DND-41 (cell line): ENCODE measurements around the gene KRT5.

ENCODE experiments used
- ATAC-seq: fragments of 200-7000 bp; cut with Tn5 transposase; 3 replicates; pipeline ENCODE4 v1.9.1; 2021; ENCODE audit warnings: low read depth; ENCODE audit not compliant: insufficient read depth
- DNase-seq: peaks from one replicate; pipeline ENCODE4 v3.0.0-alpha.2; 2020
- H2AFZ ChIP-seq: 2 replicates; pipeline ENCODE4 v1.6.0; 2012; ENCODE audit warnings: low read depth, low read length
- H3K27ac ChIP-seq: 2 replicates; pipeline ENCODE4 v1.5.1; 2012; ENCODE audit warnings: low read length, inconsistent platforms
- H3K27me3 ChIP-seq: fragments of 200-600 bp; sonication (generic); 2 replicates; pipeline ENCODE4 v1.6.0; 2012; ENCODE audit warnings: low read length, mild to moderate bottlenecking, inconsistent platforms; ENCODE audit not compliant: insufficient read depth, poor library complexity
- H3K36me3 ChIP-seq: 2 replicates; pipeline ENCODE4 v1.5.1; 2012; ENCODE audit warnings: low read length, inconsistent platforms; ENCODE audit not compliant: insufficient read depth
- H3K4me1 ChIP-seq: 2 replicates; pipeline ENCODE4 v1.5.1; 2012; ENCODE audit warnings: mild to moderate bottlenecking, low read length; ENCODE audit not compliant: insufficient read depth
- H3K4me2 ChIP-seq: 2 replicates; pipeline ENCODE4 v1.6.0; 2012; ENCODE audit warnings: mild to moderate bottlenecking, moderate library complexity, low read length, inconsistent platforms; ENCODE audit not compliant: insufficient read depth
- H3K4me3 ChIP-seq, 2 experiments: fragments of 200-600 bp in 1 of 2; shearing (Covaris generic) in 1 of 2; 2 replicates each; pipeline ENCODE4 v1.5.1; 2012 to 2016; ENCODE audit warnings: inconsistent platforms in 2 of 2, low read length in 2 of 2, mild to moderate bottlenecking in 2 of 2, low read depth in 1 of 2, moderate library complexity in 1 of 2
- H3K79me2 ChIP-seq: 2 replicates; pipeline ENCODE4 v1.6.0; 2012; ENCODE audit warnings: low read length, inconsistent platforms; ENCODE audit not compliant: insufficient read depth
- H3K9ac ChIP-seq: 2 replicates; pipeline ENCODE4 v1.6.0; 2012; ENCODE audit warnings: low read depth, mild to moderate bottlenecking, inconsistent platforms, low read length, moderate library complexity
- H3K9me3 ChIP-seq: 2 replicates; pipeline ENCODE4 v1.5.1; 2012; ENCODE audit warnings: low read length, moderate library complexity, mild to moderate bottlenecking, inconsistent platforms; ENCODE audit not compliant: insufficient read depth, severe bottlenecking
- H4K20me1 ChIP-seq: 2 replicates; pipeline ENCODE4 v1.6.0; 2012; ENCODE audit warnings: low read length; ENCODE audit not compliant: insufficient read depth
- EZH2 ChIP-seq: IDR thresholded peaks from 3 replicates; pipeline ENCODE4 v1.6.1; 2012; ENCODE audit warnings: borderline replicate concordance, low read depth, mild to moderate bottlenecking, moderate library complexity, low read length, inconsistent platforms; ENCODE audit not compliant: severe bottlenecking
- TF ChIP-seq, protein P1 (sequence below): IDR thresholded peaks from 2 replicates; pipeline ENCODE4 v1.5.1; 2012; ENCODE audit warnings: borderline replicate concordance, low read length, moderate library complexity, mild to moderate bottlenecking; ENCODE audit not compliant: poor library complexity, severe bottlenecking; ENCODE audit errors: extremely low read depth

The KRT5 gene

DNA sequence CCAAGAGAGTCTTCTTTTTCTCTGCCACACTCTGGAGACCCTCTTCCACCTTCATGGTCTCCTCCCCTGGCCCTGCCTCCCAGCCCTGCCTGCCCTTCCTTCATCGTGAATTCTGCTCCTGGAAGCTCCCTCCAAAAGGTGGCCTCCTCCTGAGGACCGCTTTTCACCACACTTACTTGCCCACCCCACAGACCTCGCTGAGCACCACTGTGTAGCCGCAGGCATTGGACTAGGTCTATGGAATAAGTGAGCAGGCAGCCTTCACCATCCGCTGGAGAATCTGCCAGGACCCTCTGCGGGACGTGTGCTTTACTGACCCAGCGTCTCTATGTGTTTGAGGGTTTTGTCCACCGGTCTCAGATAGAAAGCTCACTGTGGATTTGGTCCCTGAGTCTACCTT lies 9.7 kb upstream of the KRT5 start:
- H3K4me2 ChIP-seq = no peak overlapping the region
- DNase-seq (no peak), ATAC-seq (no peak)
- H3K79me2 ChIP-seq = no peaks in the 10 kb centered on the region
- no peak for TF ChIP-seq EZH2
- TF ChIP-seq, protein P1, sequence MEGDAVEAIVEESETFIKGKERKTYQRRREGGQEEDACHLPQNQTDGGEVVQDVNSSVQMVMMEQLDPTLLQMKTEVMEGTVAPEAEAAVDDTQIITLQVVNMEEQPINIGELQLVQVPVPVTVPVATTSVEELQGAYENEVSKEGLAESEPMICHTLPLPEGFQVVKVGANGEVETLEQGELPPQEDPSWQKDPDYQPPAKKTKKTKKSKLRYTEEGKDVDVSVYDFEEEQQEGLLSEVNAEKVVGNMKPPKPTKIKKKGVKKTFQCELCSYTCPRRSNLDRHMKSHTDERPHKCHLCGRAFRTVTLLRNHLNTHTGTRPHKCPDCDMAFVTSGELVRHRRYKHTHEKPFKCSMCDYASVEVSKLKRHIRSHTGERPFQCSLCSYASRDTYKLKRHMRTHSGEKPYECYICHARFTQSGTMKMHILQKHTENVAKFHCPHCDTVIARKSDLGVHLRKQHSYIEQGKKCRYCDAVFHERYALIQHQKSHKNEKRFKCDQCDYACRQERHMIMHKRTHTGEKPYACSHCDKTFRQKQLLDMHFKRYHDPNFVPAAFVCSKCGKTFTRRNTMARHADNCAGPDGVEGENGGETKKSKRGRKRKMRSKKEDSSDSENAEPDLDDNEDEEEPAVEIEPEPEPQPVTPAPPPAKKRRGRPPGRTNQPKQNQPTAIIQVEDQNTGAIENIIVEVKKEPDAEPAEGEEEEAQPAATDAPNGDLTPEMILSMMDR = no peak
- H4K20me1 ChIP-seq = no peaks in the 10 kb centered on the region; the same call in 1 of the 2 replicates
- H3K4me3 ChIP-seq = no peak overlapping the region
- no peaks in the 10 kb centered on the region for H3K4me1 ChIP-seq
- H3K36me3 ChIP-seq = no peaks in the 10 kb centered on the region
- no peak overlapping the region for H3K27ac ChIP-seq
- no peak overlapping the region for H3K9ac ChIP-seq
- no peak overlapping the region for H2AFZ ChIP-seq
- H3K27me3 ChIP-seq = peaks cover 3% of the 10 kb centered on the region
- no peaks in the 10 kb centered on the region for H3K9me3 ChIP-seq

DNA sequence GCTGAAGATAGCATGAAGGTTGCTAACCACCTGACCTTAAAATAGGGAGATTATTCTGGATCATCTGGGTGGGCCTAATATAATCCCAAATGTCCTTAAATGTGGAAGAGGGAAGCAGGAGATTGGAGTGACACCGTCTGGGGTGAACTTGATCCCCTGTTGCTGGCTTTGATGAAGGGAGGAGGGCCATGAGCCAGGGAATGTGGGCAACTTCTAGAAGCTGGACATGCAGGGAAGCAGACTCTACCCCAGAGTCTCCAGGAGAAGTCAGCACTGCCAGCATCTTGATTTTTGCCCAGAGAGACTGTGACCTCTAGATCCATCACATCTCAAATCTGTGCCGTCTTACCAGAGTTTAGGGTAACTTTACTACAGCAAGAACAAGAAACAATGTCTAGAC lies 9.2 kb upstream of the KRT5 start:
- no peaks in the 10 kb centered on the region for H3K4me1 ChIP-seq
- H3K9ac ChIP-seq = no peak overlapping the region
- no peak overlapping the region for H3K4me3 ChIP-seq
- H3K36me3 ChIP-seq = no peaks in the 10 kb centered on the region
- H3K27me3 ChIP-seq = peaks cover 3% of the 10 kb centered on the region
- no peaks in the 10 kb centered on the region for H3K79me2 ChIP-seq
- H2AFZ ChIP-seq = no peak overlapping the region
- TF ChIP-seq, protein P1 = no peak
- no peak for TF ChIP-seq EZH2
- no peaks in the 10 kb centered on the region; the same call in 1 of the 2 replicates for H4K20me1 ChIP-seq
- ATAC-seq (no peak), DNase-seq (no peak)
- H3K4me2 ChIP-seq = no peak overlapping the region
- no peaks in the 10 kb centered on the region for H3K9me3 ChIP-seq
- no peak overlapping the region for H3K27ac ChIP-seq

DNA sequence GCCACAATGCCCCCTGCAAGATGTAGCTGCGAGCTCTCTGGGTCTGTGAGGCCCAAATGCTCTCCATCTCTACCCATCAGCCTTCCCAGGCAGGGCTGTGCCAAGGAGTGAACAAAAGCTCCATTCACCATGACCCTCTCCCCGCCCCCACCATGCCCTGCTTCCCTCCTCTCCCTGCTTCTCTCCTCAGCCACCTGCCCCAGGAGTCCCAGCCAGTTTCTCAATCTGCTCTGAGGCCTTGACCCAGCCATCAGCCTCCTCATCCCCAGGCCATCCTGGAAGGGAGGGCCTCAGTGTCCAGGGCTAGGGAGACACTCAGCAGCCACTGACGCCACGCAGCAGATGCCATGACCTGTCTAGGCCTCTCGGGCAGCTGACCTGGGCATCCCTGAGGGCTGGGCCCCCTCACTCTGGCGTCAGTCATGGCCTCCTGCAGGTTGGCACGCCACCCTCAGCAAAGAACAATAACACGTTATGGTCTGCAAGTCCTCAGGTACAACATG lies 8.5 kb upstream of the KRT5 start:
- H3K27ac ChIP-seq = no peak overlapping the region
- no peak overlapping the region for H3K4me3 ChIP-seq
- ATAC-seq = no peak
- H3K36me3 ChIP-seq = no peaks in the 10 kb centered on the region
- no peak overlapping the region for H3K9ac ChIP-seq
- H3K9me3 ChIP-seq = no peaks in the 10 kb centered on the region
- no peak overlapping the region for H2AFZ ChIP-seq
- no peaks in the 10 kb centered on the region; the same call in 1 of the 2 replicates for H4K20me1 ChIP-seq
- TF ChIP-seq, protein P1 = no peak
- no peak for TF ChIP-seq EZH2
- DNase-seq = no peak
- no peaks in the 10 kb centered on the region for H3K79me2 ChIP-seq
- no peaks in the 10 kb centered on the region for H3K4me1 ChIP-seq
- H3K27me3 ChIP-seq = peaks cover 3% of the 10 kb centered on the region
- H3K4me2 ChIP-seq = no peak overlapping the region
